Measurements from ENCODE around the gene DMD.

Gene DMD

GRCh38 chrX:31291131-31291530, 1920.2 kb downstream of the DMD start:
- Histone ChIP-seq H3K4me3 (ENCODE audit: low read length, poor library complexity, severe bottlenecking) (no peak overlapping the region), H3K79me2 (ENCODE audit: insufficient read depth, low read length) (no peaks in the 10 kb centered on the region), H3K9me3 (ENCODE audit: insufficient read depth, low read depth, low read length) (no peaks in the 10 kb centered on the region), H3K9me2 (replicated peaks; ENCODE audit: low read depth, low read length) (no peaks in the 10 kb centered on the region), H3K4me2 (ENCODE audit: low read depth, low read length, poor library complexity, severe bottlenecking) (no peak overlapping the region), H2AFZ (ENCODE audit: low read length) (no peak overlapping the region), H3K27me3 (ENCODE audit: insufficient read depth, low read length, poor library complexity, severe bottlenecking) (no peaks in the 10 kb centered on the region), H3K4me1 (ENCODE audit: insufficient read depth, low read length, poor library complexity, severe bottlenecking) (no peaks in the 10 kb centered on the region), H3K36me3 (ENCODE audit: insufficient read depth, low read length) (no peaks in the 10 kb centered on the region), H3K9ac (ENCODE audit: low read depth, low read length, poor library complexity, severe bottlenecking) (no peak overlapping the region), H3F3A (ENCODE audit: low read depth) (no peaks in the 10 kb centered on the region), H4K20me1 (ENCODE audit: insufficient read depth, low read length, poor library complexity, severe bottlenecking) (no peaks in the 10 kb centered on the region)
- TF ChIP-seq CTCF (conservative IDR thresholded peaks at IDR 0.05; ENCODE audit: low read length) = no peak
- no peak for TF ChIP-seq EZH2phosphoT487 (IDR thresholded peaks at IDR 0.05; ENCODE audit: borderline replicate concordance)

GRCh38 chrX:31287861-31288260, 1923.5 kb downstream of the DMD start:
- Histone ChIP-seq H3K4me3 (ENCODE audit: low read length, poor library complexity, severe bottlenecking) (no peak overlapping the region), H2AFZ (ENCODE audit: low read length) (no peak overlapping the region), H3K27me3 (ENCODE audit: insufficient read depth, low read length, poor library complexity, severe bottlenecking) (no peaks in the 10 kb centered on the region), H3K36me3 (ENCODE audit: insufficient read depth, low read length) (no peaks in the 10 kb centered on the region), H4K20me1 (ENCODE audit: insufficient read depth, low read length, poor library complexity, severe bottlenecking) (no peaks in the 10 kb centered on the region), H3K4me1 (ENCODE audit: insufficient read depth, low read length, poor library complexity, severe bottlenecking) (no peaks in the 10 kb centered on the region), H3K4me2 (ENCODE audit: low read depth, low read length, poor library complexity, severe bottlenecking) (no peak overlapping the region), H3K9ac (ENCODE audit: low read depth, low read length, poor library complexity, severe bottlenecking) (no peak overlapping the region), H3F3A (ENCODE audit: low read depth) (no peaks in the 10 kb centered on the region), H3K79me2 (ENCODE audit: insufficient read depth, low read length) (no peaks in the 10 kb centered on the region), H3K9me3 (ENCODE audit: insufficient read depth, low read depth, low read length) (no peaks in the 10 kb centered on the region), H3K9me2 (replicated peaks; ENCODE audit: low read depth, low read length) (no peaks in the 10 kb centered on the region)
- no peak for TF ChIP-seq CTCF (conservative IDR thresholded peaks at IDR 0.05; ENCODE audit: low read length)
- no peak for TF ChIP-seq EZH2phosphoT487 (IDR thresholded peaks at IDR 0.05; ENCODE audit: borderline replicate concordance)

DNA sequence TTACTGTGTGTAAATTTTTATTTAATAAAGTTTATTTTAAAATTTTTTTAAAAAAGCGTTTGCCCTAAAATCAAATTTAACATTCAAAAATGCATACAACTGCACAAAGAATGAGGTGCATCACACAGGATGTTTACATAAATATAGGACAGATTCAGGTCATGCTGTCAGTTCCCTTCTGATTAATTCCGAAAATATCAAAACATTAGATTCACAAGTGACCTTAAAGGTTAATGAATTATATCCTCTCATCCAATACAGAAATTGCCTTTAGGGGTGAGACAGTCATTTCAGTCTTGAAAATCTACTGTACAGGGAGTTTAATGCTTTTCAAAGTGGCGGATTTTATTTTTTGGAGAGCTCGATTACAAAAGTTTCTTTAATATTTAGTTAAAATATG, 1930.8 kb downstream of the DMD start:
- H3K9me2 ChIP-seq (replicated peaks; ENCODE audit: low read depth, low read length) = no peaks in the 10 kb centered on the region
- H3K36me3 ChIP-seq (ENCODE audit: insufficient read depth, low read length) = no peaks in the 10 kb centered on the region
- no peaks in the 10 kb centered on the region for H3K9me3 ChIP-seq (ENCODE audit: insufficient read depth, low read depth, low read length)
- no peaks in the 10 kb centered on the region for H3K79me2 ChIP-seq (ENCODE audit: insufficient read depth, low read length)
- TF ChIP-seq CTCF (conservative IDR thresholded peaks at IDR 0.05; ENCODE audit: low read length) = no peak
- TF ChIP-seq EZH2phosphoT487 (IDR thresholded peaks at IDR 0.05; ENCODE audit: borderline replicate concordance) = no peak
- H3K4me2 ChIP-seq (ENCODE audit: low read depth, low read length, poor library complexity, severe bottlenecking) = no peak overlapping the region
- no peak overlapping the region for H3K9ac ChIP-seq (ENCODE audit: low read depth, low read length, poor library complexity, severe bottlenecking)
- H3K4me3 ChIP-seq (ENCODE audit: low read length, poor library complexity, severe bottlenecking) = no peak overlapping the region
- H3F3A ChIP-seq (ENCODE audit: low read depth) = no peaks in the 10 kb centered on the region
- no peaks in the 10 kb centered on the region for H3K27me3 ChIP-seq (ENCODE audit: insufficient read depth, low read length, poor library complexity, severe bottlenecking)
- no peak overlapping the region for H2AFZ ChIP-seq (ENCODE audit: low read length)
- no peaks in the 10 kb centered on the region for H4K20me1 ChIP-seq (ENCODE audit: insufficient read depth, low read length, poor library complexity, severe bottlenecking)
- no peaks in the 10 kb centered on the region for H3K4me1 ChIP-seq (ENCODE audit: insufficient read depth, low read length, poor library complexity, severe bottlenecking)
